ENCODE measurements around the gene TBXAS1.

Gene TBXAS1

GRCh38 chr7:139871331-139871730 lies 42.3 kb downstream of the TBXAS1 start:
- no peak for DNase-seq (ENCODE audit: low spot score)
- H3K36me3 ChIP-seq (ENCODE audit: low read depth): no peaks in the 10 kb centered on the region
- no peak for TF ChIP-seq CTCF (IDR thresholded peaks at IDR 0.05; ENCODE audit: poor library complexity, severe bottlenecking)
- ATAC-seq (ENCODE audit: low read depth): no peak
- no peak overlapping the region for H3K4me3 ChIP-seq (ENCODE audit: severe bottlenecking)
- no peak overlapping the region for H3K27ac ChIP-seq (ENCODE audit: poor library complexity, severe bottlenecking)
- no peaks in the 10 kb centered on the region for H3K4me1 ChIP-seq (ENCODE audit: insufficient read depth, poor library complexity, severe bottlenecking)
- H3K9me3 ChIP-seq (ENCODE audit: severe bottlenecking): peaks cover 2% of the 10 kb centered on the region
- H3K27me3 ChIP-seq (ENCODE audit: insufficient read depth, poor library complexity, severe bottlenecking): no peaks in the 10 kb centered on the region

- DNase-seq (ENCODE audit: low spot score) (no peak), ATAC-seq (ENCODE audit: low read depth) (no peak)
- Histone ChIP-seq H3K9me3 (ENCODE audit: severe bottlenecking) (peaks cover 2% of the 10 kb centered on the region), H3K27me3 (ENCODE audit: insufficient read depth, poor library complexity, severe bottlenecking) (no peaks in the 10 kb centered on the region), H3K36me3 (ENCODE audit: low read depth) (no peaks in the 10 kb centered on the region), H3K4me1 (ENCODE audit: insufficient read depth, poor library complexity, severe bottlenecking) (no peaks in the 10 kb centered on the region), H3K4me3 (ENCODE audit: severe bottlenecking) (no peak overlapping the region), H3K27ac (ENCODE audit: poor library complexity, severe bottlenecking) (no peak overlapping the region)
- TF ChIP-seq CTCF (IDR thresholded peaks at IDR 0.05; ENCODE audit: poor library complexity, severe bottlenecking): no peak
Measured at GRCh38 chr7:139871820-139872219, 42.8 kb downstream of the TBXAS1 start.

- Histone ChIP-seq H3K36me3 (ENCODE audit: low read depth) (no peaks in the 10 kb centered on the region), H3K9me3 (ENCODE audit: severe bottlenecking) (peaks cover 2% of the 10 kb centered on the region), H3K4me3 (ENCODE audit: severe bottlenecking) (no peak overlapping the region), H3K27me3 (ENCODE audit: insufficient read depth, poor library complexity, severe bottlenecking) (no peaks in the 10 kb centered on the region), H3K27ac (ENCODE audit: poor library complexity, severe bottlenecking) (no peak overlapping the region), H3K4me1 (ENCODE audit: insufficient read depth, poor library complexity, severe bottlenecking) (no peaks in the 10 kb centered on the region)
- DNase-seq (ENCODE audit: low spot score) (no peak), ATAC-seq (ENCODE audit: low read depth) (no peak)
- TF ChIP-seq CTCF (IDR thresholded peaks at IDR 0.05; ENCODE audit: poor library complexity, severe bottlenecking): no peak
Measured at GRCh38 chr7:139873593-139874301, 44.7 kb downstream of the TBXAS1 start.

- H3K27ac ChIP-seq (ENCODE audit: poor library complexity, severe bottlenecking): no peak overlapping the region
- no peak overlapping the region for H3K4me3 ChIP-seq (ENCODE audit: severe bottlenecking)
- ATAC-seq (ENCODE audit: low read depth) (no peak), DNase-seq (ENCODE audit: low spot score) (no peak)
- no peaks in the 10 kb centered on the region for H3K36me3 ChIP-seq (ENCODE audit: low read depth)
- no peaks in the 10 kb centered on the region for H3K4me1 ChIP-seq (ENCODE audit: insufficient read depth, poor library complexity, severe bottlenecking)
- peaks cover 2% of the 10 kb centered on the region for H3K9me3 ChIP-seq (ENCODE audit: severe bottlenecking)
- no peak for TF ChIP-seq CTCF (IDR thresholded peaks at IDR 0.05; ENCODE audit: poor library complexity, severe bottlenecking)
- no peaks in the 10 kb centered on the region for H3K27me3 ChIP-seq (ENCODE audit: insufficient read depth, poor library complexity, severe bottlenecking)
Measured at GRCh38 chr7:139874302-139874629, 45.2 kb downstream of the TBXAS1 start.

- ATAC-seq (ENCODE audit: low read depth) (no peak), DNase-seq (ENCODE audit: low spot score) (no peak)
- H3K9me3 ChIP-seq (ENCODE audit: severe bottlenecking): peaks cover 2% of the 10 kb centered on the region
- no peak for TF ChIP-seq CTCF (IDR thresholded peaks at IDR 0.05; ENCODE audit: poor library complexity, severe bottlenecking)
- peaks cover 7% of the 10 kb centered on the region for H3K4me1 ChIP-seq (ENCODE audit: insufficient read depth, poor library complexity, severe bottlenecking)
- no peaks in the 10 kb centered on the region for H3K27me3 ChIP-seq (ENCODE audit: insufficient read depth, poor library complexity, severe bottlenecking)
- H3K27ac ChIP-seq (ENCODE audit: poor library complexity, severe bottlenecking): no peak overlapping the region
- no peaks in the 10 kb centered on the region for H3K36me3 ChIP-seq (ENCODE audit: low read depth)
- no peak overlapping the region for H3K4me3 ChIP-seq (ENCODE audit: severe bottlenecking)
Measured at GRCh38 chr7:139875821-139876241, 46.8 kb downstream of the TBXAS1 start.

Data from RWPE2 (cell line).